Activated CD4-positive, alpha-beta T cell treated with anti-CD3 and anti-CD28 coated beads, Interleukin-2, amount 50 U/mL, for 4 hours (primary cell): Measurements from ENCODE around the gene MYO10.
"Not testable (repeated sequence)": the region's sequence is repeated elsewhere in the genome, so short reads cannot be mapped to it uniquely, and the experiment has no call there.

Experiments used
- DNase-seq, 2 experiments: peaks; one replicate each; pipeline ENCODE4 v3.0.0-alpha.2; 2020

Gene MYO10

GRCh38 chr5:16884595-16884994 is 51.5 kb downstream of the MYO10 start:
- no peak for DNase-seq

- DNase-seq = no peak
Measured at GRCh38 chr5:16883806-16884205, 52.3 kb downstream of the MYO10 start.

DNA sequence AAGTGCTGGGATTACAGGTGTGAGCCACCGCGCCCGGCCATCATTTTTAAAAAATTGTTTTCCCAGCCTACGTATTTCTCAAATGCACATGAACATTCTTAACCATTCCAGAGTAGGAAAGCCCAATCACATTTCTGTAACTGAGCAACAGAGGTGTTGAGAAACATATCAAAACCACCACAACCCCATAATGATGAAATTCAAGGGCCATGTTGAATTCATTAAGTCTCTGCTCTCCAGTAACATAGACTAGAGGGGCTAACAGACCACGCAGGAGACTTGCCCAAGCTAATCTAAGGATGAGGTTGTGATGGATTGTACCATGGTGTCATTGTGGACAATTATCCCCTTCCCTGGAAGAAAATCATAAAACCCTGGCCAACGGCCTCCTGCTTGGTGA is 52.9 kb downstream of the MYO10 start:
- DNase-seq = no peak

DNA sequence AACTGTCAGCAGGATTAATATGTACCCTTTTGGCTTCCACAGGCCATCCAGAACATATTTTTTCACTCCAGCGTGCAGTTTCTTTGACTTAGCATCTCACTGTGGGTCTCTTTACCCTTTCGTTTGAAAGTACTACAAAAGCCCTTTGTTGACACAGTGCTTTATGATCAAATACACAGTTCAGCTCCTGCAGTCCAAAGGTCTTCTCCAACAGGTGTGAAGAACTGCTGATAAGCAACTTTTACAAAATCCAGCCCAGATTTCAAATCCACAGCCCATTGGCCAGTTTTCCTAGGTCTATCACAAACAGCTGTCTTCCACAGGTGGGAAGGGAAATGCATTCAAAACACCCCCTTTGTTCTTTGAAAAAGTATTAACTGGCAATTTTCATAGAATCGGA is 54.8 kb downstream of the MYO10 start:
- DNase-seq = no peak

GRCh38 chr5:16880547-16880946 is 55.5 kb downstream of the MYO10 start:
- no peak for DNase-seq

DNA sequence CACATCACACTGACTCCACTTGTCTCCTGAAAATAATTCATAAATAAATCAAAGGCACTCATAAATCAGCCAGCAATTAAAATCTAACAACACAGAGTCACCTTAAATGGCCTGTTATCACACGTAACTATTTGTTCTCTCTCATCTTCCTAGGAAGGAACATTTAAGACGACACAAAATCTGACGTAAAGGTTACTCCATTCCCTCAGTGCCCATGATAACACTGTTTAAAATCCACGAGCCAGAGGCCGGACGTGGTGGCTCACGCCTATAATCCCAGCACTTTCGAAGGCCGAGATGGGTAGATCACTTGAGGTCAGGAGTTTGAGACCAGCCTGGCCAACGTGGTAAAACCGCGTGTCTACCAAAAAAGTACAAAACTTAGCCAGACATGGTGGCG is 56.4 kb downstream of the MYO10 start:
- DNase-seq = no peak

DNA sequence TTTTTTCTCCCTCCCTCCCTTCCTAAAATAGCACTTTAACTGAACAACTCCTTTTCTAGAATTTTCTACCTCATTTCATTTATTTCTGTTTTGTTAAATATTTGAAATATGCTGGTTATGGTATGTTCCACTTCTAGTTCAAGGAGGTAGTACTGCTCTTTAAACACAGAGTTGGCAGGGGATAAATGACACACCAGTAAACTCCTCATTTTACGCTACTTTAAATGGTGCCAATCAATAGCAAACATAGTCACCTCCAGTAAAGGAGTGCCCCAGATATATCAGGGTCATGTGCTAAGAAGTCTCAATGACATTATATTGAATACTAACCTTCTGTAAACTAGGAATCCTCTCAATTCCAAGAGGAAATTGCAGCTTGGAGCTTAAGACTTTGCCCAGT is 56.9 kb downstream of the MYO10 start:
- no peak for DNase-seq

DNA sequence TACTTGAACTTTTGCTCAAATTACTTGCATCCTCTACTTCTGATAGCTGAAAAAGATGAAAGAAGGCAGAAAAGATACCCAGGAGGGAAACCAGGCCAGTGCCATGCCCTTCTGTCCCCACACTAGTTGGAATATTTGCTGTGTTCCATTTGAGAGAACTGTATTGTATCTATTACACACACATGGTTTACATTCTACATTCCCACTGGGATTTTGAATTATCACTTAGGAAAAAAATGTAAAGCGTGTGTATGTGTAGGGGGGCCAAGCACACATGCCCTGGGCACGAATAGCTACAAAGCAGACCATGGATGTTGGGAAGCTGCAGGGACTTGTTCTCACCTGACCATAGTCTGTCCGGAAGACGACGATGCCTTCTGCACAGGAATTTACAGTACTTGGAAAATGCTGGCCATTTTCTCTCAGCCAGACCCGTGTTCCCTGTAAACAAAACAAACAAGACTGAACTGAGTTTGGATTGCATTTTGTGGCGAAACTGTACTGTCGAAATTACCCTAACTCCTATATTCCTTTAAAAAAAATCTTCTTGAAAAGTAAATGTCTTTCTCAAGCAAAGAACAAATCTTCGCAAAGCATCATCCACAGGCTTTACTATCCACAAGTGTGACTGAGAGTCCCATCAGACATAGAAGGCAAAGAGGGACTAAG is 58.7 kb downstream of the MYO10 start:
- no peak for DNase-seq

- DNase-seq = not testable (repeated sequence)
Measured at GRCh38 chr5:16874424-16874823, 61.7 kb downstream of the MYO10 start.

DNA sequence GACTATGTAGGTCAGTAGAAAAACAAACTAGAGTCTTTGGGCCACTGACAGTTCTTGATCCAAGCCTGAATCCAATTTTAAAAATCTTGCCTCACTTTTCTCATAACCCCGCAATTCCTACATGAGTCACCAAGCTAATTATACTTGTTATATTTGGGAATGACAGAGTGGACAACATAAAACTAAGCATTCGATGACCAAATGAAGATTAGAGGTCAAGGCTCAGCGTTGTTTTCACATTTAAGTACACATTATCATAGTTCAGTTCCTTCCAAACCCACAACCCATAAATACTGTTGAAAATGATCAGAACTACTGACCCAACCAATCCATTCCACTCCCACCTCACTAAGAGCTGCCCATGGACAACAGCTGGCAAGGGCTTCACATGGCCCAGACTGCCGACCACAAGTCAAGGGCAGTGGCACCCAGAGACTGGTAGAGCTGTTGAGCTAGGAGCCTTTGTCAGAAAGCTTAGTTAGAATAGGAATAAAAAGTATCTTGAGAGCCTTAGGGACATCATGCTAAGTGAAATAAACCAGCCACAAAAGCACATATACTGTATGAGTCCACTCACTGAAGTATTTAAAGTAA is 64.2 kb downstream of the MYO10 start:
- DNase-seq = no peak

GRCh38 chr5:16870878-16871277 is 65.2 kb downstream of the MYO10 start:
- DNase-seq = no peak

GRCh38 chr5:16869821-16870796 is 66.0 kb downstream of the MYO10 start:
- DNase-seq = no peak

- no peak for DNase-seq
Measured at GRCh38 chr5:16867577-16867953, 68.5 kb downstream of the MYO10 start.

DNA sequence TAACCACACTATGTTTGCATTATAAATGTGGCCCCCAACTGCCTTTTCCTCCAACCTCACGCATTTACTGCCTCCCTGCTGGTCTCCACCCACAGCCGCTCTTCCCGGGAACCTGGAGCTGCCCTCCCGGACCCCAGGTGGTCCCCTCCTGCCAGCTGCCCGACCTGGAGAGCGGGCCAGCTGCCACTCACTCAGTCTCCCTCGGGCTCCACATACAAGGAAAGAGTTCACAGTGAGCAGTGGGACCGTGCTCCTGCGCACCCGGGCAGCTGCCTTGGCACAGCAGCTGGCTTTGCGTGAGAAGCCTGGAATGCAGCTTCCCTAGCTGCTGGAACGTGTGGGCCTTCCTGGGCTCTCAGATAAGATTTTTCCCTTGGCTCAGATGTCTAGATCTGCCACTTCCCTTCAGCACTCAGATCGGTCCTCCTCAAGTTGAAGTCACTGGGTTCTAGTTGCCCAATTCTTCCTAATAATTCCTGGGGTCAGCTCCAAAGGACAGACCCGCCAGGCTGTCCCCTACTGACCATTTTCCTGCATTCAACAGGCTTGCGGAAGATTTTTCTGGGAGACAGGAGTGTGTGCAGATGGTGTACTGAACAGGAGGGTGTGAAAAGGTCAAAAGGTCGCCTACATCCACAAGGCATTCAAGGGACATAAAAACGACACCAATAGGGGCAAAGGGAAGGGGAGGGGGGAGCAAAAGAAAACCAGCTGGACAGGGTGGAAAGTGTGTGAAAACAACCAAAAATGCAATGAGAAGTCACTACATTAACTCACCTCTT is 69.1 kb downstream of the MYO10 start:
- no peak for DNase-seq

- no peak for DNase-seq
Measured at GRCh38 chr5:16866273-16866672, 69.8 kb downstream of the MYO10 start.

DNA sequence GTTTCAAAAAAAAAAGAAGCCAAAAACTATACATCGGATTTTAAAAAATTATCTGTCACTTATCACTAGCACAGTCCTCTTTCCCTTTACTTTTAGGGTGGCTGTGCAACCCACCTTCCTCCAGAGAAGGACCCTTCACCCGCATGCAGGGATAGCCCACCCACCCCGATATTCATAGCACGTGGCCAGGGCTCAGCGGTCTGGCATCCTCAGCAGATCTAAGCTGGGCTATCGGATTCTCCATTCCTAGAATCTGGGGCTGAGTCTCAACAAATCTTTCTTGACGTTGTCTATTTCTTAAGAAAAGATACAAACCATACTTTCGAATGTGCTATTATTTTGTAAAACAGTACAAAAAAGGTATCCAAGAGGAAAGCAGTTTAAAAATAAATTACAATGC is 70.9 kb downstream of the MYO10 start:
- no peak for DNase-seq

GRCh38 chr5:16864631-16865131 is 71.4 kb downstream of the MYO10 start:
- DNase-seq = no peak

GRCh38 chr5:16863469-16863946 is 72.6 kb downstream of the MYO10 start:
- DNase-seq = no peak

GRCh38 chr5:16862777-16863176 is 73.3 kb downstream of the MYO10 start:
- DNase-seq = no peak

DNA sequence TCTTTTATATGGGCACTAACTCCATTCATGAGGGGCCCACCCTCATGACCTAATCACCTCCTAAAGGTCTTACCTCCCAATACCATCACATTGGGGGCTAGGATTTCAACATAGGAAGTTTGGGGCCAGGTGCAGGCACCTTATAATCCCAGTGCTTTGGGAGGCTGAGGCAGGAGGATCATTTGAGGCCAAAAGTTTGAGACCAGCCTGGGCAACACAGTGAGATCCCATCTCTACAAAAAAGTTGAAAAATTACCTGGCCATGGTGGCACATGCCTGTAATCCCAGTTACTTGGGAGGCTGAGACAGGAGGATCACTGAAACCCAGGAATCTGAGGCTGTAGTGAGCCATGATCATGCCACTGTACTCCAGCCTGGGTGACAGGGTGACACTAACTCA is 76.7 kb downstream of the MYO10 start:
- DNase-seq = no peak

- no peak for DNase-seq
Measured at GRCh38 chr5:16858151-16858550, 77.9 kb downstream of the MYO10 start.

DNA sequence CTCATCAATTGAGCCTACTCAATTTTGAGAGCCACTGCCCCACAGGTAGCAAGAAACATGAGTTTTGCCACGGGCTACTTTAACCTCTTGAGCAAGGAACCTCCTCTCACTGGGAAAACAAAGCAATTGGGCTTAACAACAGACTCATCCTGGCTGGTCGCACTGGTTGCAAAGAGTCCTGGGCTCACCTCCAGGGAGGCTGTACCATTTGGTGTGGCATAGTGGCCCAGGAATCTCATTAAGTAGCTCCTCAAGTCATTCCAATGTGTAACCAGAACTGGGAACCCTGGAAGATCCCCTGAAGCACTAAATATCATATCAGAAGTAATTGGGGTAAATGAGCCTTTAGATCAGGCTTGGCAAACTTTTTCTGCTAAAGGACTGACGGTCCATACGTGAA is 78.5 kb downstream of the MYO10 start:
- no peak for DNase-seq

DNA sequence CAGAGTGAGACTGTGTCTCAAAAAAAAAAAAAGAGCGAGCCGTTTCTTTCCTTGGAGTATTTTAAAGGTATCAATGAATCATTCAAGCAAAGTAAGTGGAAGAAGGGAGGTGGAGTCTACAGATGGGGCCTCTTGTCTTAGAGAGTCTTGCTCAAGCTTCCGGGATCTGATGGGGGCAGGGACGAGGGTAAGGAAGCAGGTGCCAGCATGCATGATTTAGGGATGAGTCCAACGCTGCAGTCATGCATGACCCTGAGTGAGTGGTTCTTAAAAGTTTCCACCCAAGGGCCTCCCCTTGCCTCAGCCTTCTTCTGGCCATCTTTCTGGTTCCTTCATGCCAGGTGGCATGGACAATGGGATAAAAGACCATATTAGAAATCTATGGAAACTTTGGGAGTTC is 79.6 kb downstream of the MYO10 start:
- DNase-seq = no peak
